Osteoblast (primary cell): ENCODE measurements around the gene DIPK1B. TPM values are rescaled to one million over a fixed set of nuclear protein-coding genes. Genes with fewer than 3 reads are reported as not detected.

Source experiments
- DNase-seq: peaks from one replicate; pipeline ENCODE4 v3.0.0; 2011; ENCODE audit warnings: low spot score, mixed read lengths; ENCODE audit not compliant: insufficient read length; ENCODE audit errors: missing footprints
- H2AFZ ChIP-seq: 2 replicates; pipeline ENCODE4 v1.6.0; 2011; ENCODE audit warnings: mild to moderate bottlenecking, low read length
- H3K27ac ChIP-seq: 2 replicates; pipeline ENCODE4 v1.5.1; 2011; ENCODE audit warnings: mild to moderate bottlenecking, low read depth, low read length, moderate library complexity
- H3K27me3 ChIP-seq: 2 replicates; pipeline ENCODE4 v1.6.0; 2012; ENCODE audit warnings: mild to moderate bottlenecking, control low read depth, inconsistent platforms, low read length, moderate library complexity; ENCODE audit not compliant: insufficient read depth
- H3K36me3 ChIP-seq: 2 replicates; pipeline ENCODE4 v1.5.1; 2011; ENCODE audit warnings: mild to moderate bottlenecking, low read length, control low read depth, moderate library complexity; ENCODE audit not compliant: insufficient read depth
- H3K4me1 ChIP-seq: 2 replicates; pipeline ENCODE4 v1.5.1; 2011; ENCODE audit warnings: mild to moderate bottlenecking, low read length, control low read depth, moderate library complexity; ENCODE audit not compliant: insufficient read depth
- H3K4me2 ChIP-seq: 2 replicates; pipeline ENCODE4 v1.6.0; 2011; ENCODE audit warnings: mild to moderate bottlenecking, low read length; ENCODE audit not compliant: insufficient read depth
- H3K4me3 ChIP-seq: fragments of 200-600 bp; sonication (generic); 3 replicates; pipeline ENCODE4 v1.5.1; 2012; ENCODE audit warnings: mild to moderate bottlenecking, low read length, inconsistent platforms; ENCODE audit not compliant: insufficient read depth
- H3K79me2 ChIP-seq: 2 replicates; pipeline ENCODE4 v1.6.0; 2012; ENCODE audit warnings: mild to moderate bottlenecking, low read length, control low read depth, inconsistent platforms; ENCODE audit not compliant: insufficient read depth
- H3K9me3 ChIP-seq: 2 replicates; pipeline ENCODE4 v1.5.1; 2011; ENCODE audit warnings: low read depth, low read length, control low read depth
- H4K20me1 ChIP-seq: 2 replicates; pipeline ENCODE4 v1.6.0; 2012; ENCODE audit warnings: mild to moderate bottlenecking, low read length, control low read depth; ENCODE audit not compliant: insufficient read depth
- CTCF ChIP-seq: IDR thresholded peaks from 2 replicates; pipeline ENCODE4 v1.5.1; 2011; ENCODE audit warnings: mild to moderate bottlenecking, low read depth, low read length, moderate library complexity; ENCODE audit errors: extremely low read depth
- total RNA-seq: library from RNA; depleted of rRNA; stranded (reverse); fragments of >200 nt; gene quantifications from 2 replicates; pipeline ENCODE4 v1.2.3, GENCODE V29; 2012

The DIPK1B gene
- total RNA-seq, 1 donor: not detected

- TF ChIP-seq CTCF: no peak
- no peak overlapping the region for H3K27ac ChIP-seq
- no peak overlapping the region for H2AFZ ChIP-seq
- H3K36me3 ChIP-seq: no peaks in the 10 kb centered on the region
- H3K4me3 ChIP-seq: peak overlapping the region; percentile 47
- H3K4me2 ChIP-seq: peak overlapping the region; percentile 18
- no peaks in the 10 kb centered on the region for H3K79me2 ChIP-seq
- H3K9me3 ChIP-seq: no peaks in the 10 kb centered on the region
- H3K27me3 ChIP-seq: peaks cover 15% of the 10 kb centered on the region
- H3K4me1 ChIP-seq: peaks cover 3% of the 10 kb centered on the region
- peak; percentile 98 for DNase-seq
- no peaks in the 10 kb centered on the region for H4K20me1 ChIP-seq
These were observed 47.2 kb upstream of the DIPK1B start for GRCh38 chr9:136665111-136665703.

- no peak for TF ChIP-seq CTCF
- no peaks in the 10 kb centered on the region for H3K79me2 ChIP-seq
These were observed 46.5 kb upstream of the DIPK1B start for GRCh38 chr9:136665704-136666371.

GRCh38 chr9:136666372-136667213, 45.8 kb upstream of the DIPK1B start:
- Histone ChIP-seq H3K79me2 (no peaks in the 10 kb centered on the region), H4K20me1 (no peaks in the 10 kb centered on the region), H3K27me3 (peaks cover 15% of the 10 kb centered on the region), H3K4me2 (no peak overlapping the region), H3K4me1 (peaks cover 3% of the 10 kb centered on the region), H3K9me3 (no peaks in the 10 kb centered on the region), H3K36me3 (no peaks in the 10 kb centered on the region), H3K4me3 (peak overlapping the region; percentile 33), H3K27ac (no peak overlapping the region), H2AFZ (no peak overlapping the region)
- peak; percentile 97 for DNase-seq
- TF ChIP-seq CTCF: no peak

More at GRCh38 chr9:136665704-136666371, 46.5 kb upstream of the DIPK1B start:
- Histone ChIP-seq H3K4me1 (peaks cover 3% of the 10 kb centered on the region), H2AFZ (no peak overlapping the region), H3K36me3 (no peaks in the 10 kb centered on the region), H4K20me1 (no peaks in the 10 kb centered on the region), H3K27me3 (peaks cover 15% of the 10 kb centered on the region), H3K4me2 (no peak overlapping the region), H3K27ac (no peak overlapping the region), H3K9me3 (no peaks in the 10 kb centered on the region), H3K4me3 (peak overlapping the region; percentile 33)
- DNase-seq: peak; percentile 97
